H9 (cell line): ENCODE results near the gene NMT1. TPM values are rescaled to one million over a fixed set of nuclear protein-coding genes. Genes with fewer than 3 reads are reported as not detected.

Experiments used
- DNase-seq: peaks from one replicate; pipeline ENCODE4 v3.0.0-alpha.2; 2017
- H2AFZ ChIP-seq: one replicate; pipeline ENCODE4 v1.6.1; 2013; ENCODE audit warnings: mild to moderate bottlenecking, low read length, control low read depth, moderate library complexity
- H2AK5ac ChIP-seq: 2 replicates; pipeline ENCODE4 v1.6.1; 2013; ENCODE audit warnings: low read length, control low read depth, mixed read lengths; ENCODE audit not compliant: insufficient read length
- H2BK120ac ChIP-seq: one replicate; pipeline ENCODE4 v1.6.1; 2013; ENCODE audit warnings: low read depth, mild to moderate bottlenecking, low read length, control low read depth, inconsistent platforms; ENCODE audit not compliant: poor library complexity, severe bottlenecking
- H2BK12ac ChIP-seq: 2 replicates; pipeline ENCODE4 v1.6.1; 2013; ENCODE audit warnings: low read length, control low read depth, mixed read lengths, low read depth; ENCODE audit not compliant: insufficient read length
- H2BK15ac ChIP-seq: 2 replicates; pipeline ENCODE4 v1.6.1; 2013; ENCODE audit warnings: low read depth, low read length, control low read depth
- H2BK20ac ChIP-seq: one replicate; pipeline ENCODE4 v1.6.1; 2013; ENCODE audit warnings: low read depth, mild to moderate bottlenecking, low read length, control low read depth, inconsistent platforms; ENCODE audit not compliant: poor library complexity, severe bottlenecking
- H2BK5ac ChIP-seq: 2 replicates; pipeline ENCODE4 v1.6.1; 2013; ENCODE audit warnings: low read length, control low read depth, mixed read lengths; ENCODE audit not compliant: insufficient read length
- H3K14ac ChIP-seq: 2 replicates; pipeline ENCODE4 v1.6.1; 2013; ENCODE audit warnings: low read length, control low read depth; ENCODE audit not compliant: insufficient read depth
- H3K18ac ChIP-seq: 2 replicates; pipeline ENCODE4 v1.6.1; 2013; ENCODE audit warnings: low read depth, mild to moderate bottlenecking, mixed read lengths, low read length, control low read depth; ENCODE audit not compliant: insufficient read length
- H3K23ac ChIP-seq: 2 replicates; pipeline ENCODE4 v1.6.1; 2013; ENCODE audit warnings: low read length, control low read depth, mixed read lengths, low read depth; ENCODE audit not compliant: insufficient read length
- H3K23me2 ChIP-seq: 2 replicates; pipeline ENCODE4 v1.6.1; 2013; ENCODE audit warnings: low read depth, mild to moderate bottlenecking, mixed read lengths, low read length, control low read depth; ENCODE audit not compliant: insufficient read length, poor library complexity, severe bottlenecking
- H3K27ac ChIP-seq: 2 replicates; pipeline ENCODE4 v1.5.1; 2013; ENCODE audit warnings: low read length, control low read depth, mixed read lengths, low read depth; ENCODE audit not compliant: insufficient read length
- H3K27me3 ChIP-seq: 2 replicates; pipeline ENCODE4 v1.6.1; 2013; ENCODE audit warnings: low read length, control low read depth, inconsistent platforms; ENCODE audit not compliant: insufficient read depth
- H3K4ac ChIP-seq: 2 replicates; pipeline ENCODE4 v1.6.1; 2013; ENCODE audit warnings: low read depth, mild to moderate bottlenecking, control low read depth, inconsistent platforms, low read length, moderate library complexity
- H3K4me1 ChIP-seq: 2 replicates; pipeline ENCODE4 v1.6.1; 2013; ENCODE audit warnings: low read length, control low read depth, inconsistent platforms; ENCODE audit not compliant: insufficient read depth
- H3K4me2 ChIP-seq: 2 replicates; pipeline ENCODE4 v1.6.1; 2013; ENCODE audit warnings: low read length, control low read depth, mixed read lengths; ENCODE audit not compliant: insufficient read length, insufficient read depth
- H3K56ac ChIP-seq: 2 replicates; pipeline ENCODE4 v1.6.1; 2013; ENCODE audit warnings: low read depth, mild to moderate bottlenecking, mixed read lengths, low read length, control low read depth; ENCODE audit not compliant: insufficient read length
- H3K79me1 ChIP-seq: 2 replicates; pipeline ENCODE4 v1.6.1; 2013; ENCODE audit warnings: low read depth, mild to moderate bottlenecking, moderate library complexity, low read length, control low read depth, inconsistent platforms; ENCODE audit not compliant: insufficient read depth, poor library complexity, severe bottlenecking
- H3K79me2 ChIP-seq: 2 replicates; pipeline ENCODE4 v1.6.1; 2013; ENCODE audit warnings: low read length, control low read depth, inconsistent platforms; ENCODE audit not compliant: insufficient read depth
- H3K9ac ChIP-seq: 2 replicates; pipeline ENCODE4 v1.6.1; 2013; ENCODE audit warnings: low read length, control low read depth, mixed read lengths; ENCODE audit not compliant: insufficient read length; ENCODE audit errors: extremely low read depth
- H3K9me3 ChIP-seq: one replicate; pipeline ENCODE4 v1.6.1; 2013; ENCODE audit warnings: low read depth, low read length, inconsistent platforms; ENCODE audit not compliant: control insufficient read depth
- H3T11ph ChIP-seq: one replicate; pipeline ENCODE4 v1.6.1; 2013; ENCODE audit warnings: mild to moderate bottlenecking, low read length, control low read depth, inconsistent platforms
- H4K20me1 ChIP-seq: one replicate; pipeline ENCODE4 v1.6.1; 2013; ENCODE audit not compliant: control insufficient read depth, insufficient read length, insufficient read depth
- H4K5ac ChIP-seq: 2 replicates; pipeline ENCODE4 v1.6.1; 2013; ENCODE audit warnings: low read depth, mild to moderate bottlenecking, mixed read lengths, low read length, control low read depth; ENCODE audit not compliant: insufficient read length
- H4K8ac ChIP-seq: replicated peaks from 2 replicates; pipeline ENCODE4 v1.6.1; 2013; ENCODE audit warnings: low read length, control low read depth, mixed read lengths, low read depth; ENCODE audit not compliant: insufficient read length
- H4K91ac ChIP-seq: 2 replicates; pipeline ENCODE4 v1.6.1; 2013; ENCODE audit warnings: low read depth, mild to moderate bottlenecking, moderate library complexity, mixed read lengths, low read length, control low read depth; ENCODE audit not compliant: insufficient read length
- H3K27ac Mint-ChIP-seq, 3 experiments: 2 replicates in 2 of 3; 3 replicates in 1 of 3; pipeline ENCODE4 v1.8.0; 2020 to 2021; ENCODE audit warnings: mixed read lengths in 3 of 3, mild to moderate bottlenecking in 1 of 3, moderate library complexity in 1 of 3
- H3K27me3 Mint-ChIP-seq: 2 replicates; pipeline ENCODE4 v1.8.0; 2021; ENCODE audit warnings: low read depth, mild to moderate bottlenecking, moderate library complexity, mixed read lengths
- H3K36me3 Mint-ChIP-seq, 3 experiments: 2 replicates in 2 of 3; 3 replicates in 1 of 3; pipeline ENCODE4 v1.8.0; 2020 to 2021; ENCODE audit warnings: low read depth in 3 of 3, mixed read lengths in 3 of 3; ENCODE audit not compliant: insufficient read depth in 1 of 3
- H3K4me1 Mint-ChIP-seq, 2 experiments: 2 replicates each; pipeline ENCODE4 v1.8.0; 2020; ENCODE audit warnings: mixed read lengths in 2 of 2
- H3K4me3 Mint-ChIP-seq, 2 experiments: 2 replicates in 1 of 2; 3 replicates in 1 of 2; pipeline ENCODE4 v1.8.0; 2020 to 2021; ENCODE audit warnings: mild to moderate bottlenecking in 2 of 2, mixed read lengths in 2 of 2, moderate library complexity in 1 of 2
- H3K9me3 Mint-ChIP-seq, 2 experiments: 2 replicates in 1 of 2; 3 replicates in 1 of 2; pipeline ENCODE4 v1.8.0; 2020; ENCODE audit warnings: mild to moderate bottlenecking in 2 of 2, mixed read lengths in 2 of 2, moderate library complexity in 1 of 2
- CTCF ChIP-seq: fragments of 200-600 bp; sonication (generic); conservative IDR thresholded peaks from 3 replicates; pipeline ENCODE4 v1.8.0; 2021; ENCODE audit warnings: antibody characterized with exemption, mild to moderate bottlenecking
- WGBS: extraction: QIAGEN DNeasy Blood & Tissue Kit; methylation state at CpG from one replicate; pipeline ENCODE4 v1.1.7; 2013; ENCODE audit warnings: missing lambda C conversion rate, low lambda C conversion rate, mixed read lengths; ENCODE audit not compliant: insufficient read length; ENCODE audit errors: extremely low coverage; 5-methylcytosine and 5-hydroxymethylcytosine counted together
- total RNA-seq: library from RNA; stranded (reverse); gene quantifications from 2 replicates; pipeline ENCODE4 v1.2.1, GENCODE V29; 2021

NMT1 gene
- total RNA-seq, 1 experiment from 2014 or later: 150 TPM

- Histone ChIP-seq H3K4me2 (peak overlapping the region; percentile 67), H3K79me1 (no peaks in the 10 kb centered on the region), H3K4me1 (no peaks in the 10 kb centered on the region), H3K23ac (no peak overlapping the region), H3K27ac (no peak overlapping the region), H3K9ac (no peak overlapping the region), H2BK5ac (no peak overlapping the region), H3K18ac (no peak overlapping the region), H2AK5ac (no peak overlapping the region), H4K8ac (no peak overlapping the region), H3K4ac (no peak overlapping the region), H3K14ac (no peak overlapping the region), H4K20me1 (no peaks in the 10 kb centered on the region), H4K91ac (no peak overlapping the region), H3K9me3 (no peaks in the 10 kb centered on the region), H2AFZ (no peak overlapping the region), H2BK120ac (no peak overlapping the region), H3K27me3 (no peaks in the 10 kb centered on the region), H2BK20ac (no peak overlapping the region), H3K56ac (no peak overlapping the region), H3T11ph (no peak overlapping the region), H3K23me2 (peaks cover 14% of the 10 kb centered on the region), H4K5ac (no peak overlapping the region), H2BK15ac (no peak overlapping the region), H2BK12ac (no peak overlapping the region), H3K79me2 (no peaks in the 10 kb centered on the region)
- peaks cover 3 to 6% (median 4%) of the 10 kb centered on the region in 3 experiments; a peak in 5 of 7 replicates for H3K36me3 Mint-ChIP-seq
- H3K4me3 Mint-ChIP-seq: peak overlapping the region; percentile 70 to 76
- H3K9me3 Mint-ChIP-seq: peaks cover 3 to 5% of the 10 kb centered on the region in 2 experiments; a peak in 4 of 5 replicates
- H3K4me1 Mint-ChIP-seq: peaks cover 11 to 21% of the 10 kb centered on the region in 2 experiments
- no CpG with 5 or more reads among the region's 21 CpGs for WGBS
- DNase-seq: no peak
- TF ChIP-seq CTCF: no peak
- no peak overlapping the region for H3K27ac Mint-ChIP-seq
- H3K27me3 Mint-ChIP-seq: peaks cover 1% of the 10 kb centered on the region; the same call in 1 of the 2 replicates
These were observed 75.1 kb downstream of the NMT1 start for GRCh38 chr17:45135978-45136791.
